GM19193 (cell line): ENCODE results near the gene SP2.
A peak's percentile ranks its signal among the peaks of the same experiment; 100 is the strongest.

Experiments used
- POLR2A ChIP-seq: IDR thresholded peaks from 4 replicates; pipeline ENCODE4 v1.6.1; 2011; ENCODE audit not compliant: insufficient read depth, insufficient read length; ENCODE audit errors: extremely low read depth

The SP2 gene

GRCh38 chr17:47924785-47925677 is 29.0 kb downstream of the SP2 start:
- TF ChIP-seq POLR2A = no peak

- no peak for TF ChIP-seq POLR2A
Observed at GRCh38 chr17:47925678-47925988, 29.6 kb downstream of the SP2 start.

GRCh38 chr17:47927821-47928400 is 31.9 kb downstream of the SP2 start:
- no peak for TF ChIP-seq POLR2A

GRCh38 chr17:47928415-47928814 is 32.4 kb downstream of the SP2 start:
- TF ChIP-seq POLR2A = no peak

- TF ChIP-seq POLR2A = no peak
Observed at GRCh38 chr17:47929218-47930000, 33.4 kb downstream of the SP2 start.

- no peak for TF ChIP-seq POLR2A
Observed at GRCh38 chr17:47931848-47932247, 35.8 kb downstream of the SP2 start.

GRCh38 chr17:47934856-47935255 is 38.8 kb downstream of the SP2 start:
- no peak for TF ChIP-seq POLR2A

- no peak for TF ChIP-seq POLR2A
Observed at GRCh38 chr17:47935961-47936360, 39.9 kb downstream of the SP2 start.

- no peak for TF ChIP-seq POLR2A
Observed at GRCh38 chr17:47937941-47938340, 41.9 kb downstream of the SP2 start.

GRCh38 chr17:47941246-47942095 is 45.4 kb downstream of the SP2 start, which contains the start of gene PNPO:
Gene PNPO (plus strand): TSS chr17:47941571. CDS start chr17:47941676, 105 bp downstream.
- TF ChIP-seq POLR2A = peak; percentile 67

- TF ChIP-seq POLR2A = no peak
Observed at GRCh38 chr17:47942096-47942510, 46.1 kb downstream of the SP2 start.

- no peak for TF ChIP-seq POLR2A
Observed at GRCh38 chr17:47942568-47942967, 46.5 kb downstream of the SP2 start.

- TF ChIP-seq POLR2A = no peak
Observed at GRCh38 chr17:47945080-47945479, 49.0 kb downstream of the SP2 start.

GRCh38 chr17:47945529-47946508 is 49.8 kb downstream of the SP2 start:
- no peak for TF ChIP-seq POLR2A

- TF ChIP-seq POLR2A = no peak
Observed at GRCh38 chr17:47946516-47946915, 50.5 kb downstream of the SP2 start.
